Gastroesophageal sphincter (tissue), 2 donors: ENCODE results near the gene TTLL8.

Source experiments
- EP300 ChIP-seq: sonication (generic); formaldehyde crosslinking; IDR thresholded peaks from one replicate; pipeline ENCODE4 v1.6.1; 2017; ENCODE audit warnings: antibody characterized with exemption, mild to moderate bottlenecking
- POLR2A ChIP-seq, 2 donors: fragments of 450-650 bp; IDR thresholded peaks; one replicate each; pipeline ENCODE4 v1.6.1; 2017; ENCODE audit warnings: antibody characterized with exemption in 2 of 2, mild to moderate bottlenecking in 2 of 2, moderate library complexity in 1 of 2

DNA sequence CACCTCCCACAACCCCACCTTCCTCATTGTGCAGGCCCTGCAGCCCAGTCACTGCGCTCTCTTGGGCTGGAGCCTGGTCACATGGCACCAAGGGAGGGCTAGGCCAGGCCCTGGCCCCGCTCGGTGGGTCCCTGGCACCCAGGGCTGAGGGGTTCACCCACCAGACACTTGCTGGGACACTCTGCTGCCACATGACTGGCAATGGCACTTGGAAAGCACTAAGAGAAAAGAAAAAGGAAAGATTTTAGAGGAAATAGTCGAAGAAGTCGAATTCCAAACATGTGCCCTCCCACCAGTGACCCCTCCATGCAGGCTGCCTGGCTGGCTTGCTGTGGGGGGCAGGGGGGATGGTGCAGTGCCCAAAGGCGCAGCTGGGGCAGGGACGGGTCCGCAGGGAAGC, 12.3 kb upstream of the TTLL8 start:
- TF ChIP-seq POLR2A (IDR thresholded peaks at IDR 0.05) (no peak), EP300 (no peak)
